ENCODE measurements around the gene EPHB1. TPM values are rescaled to one million over a fixed set of nuclear protein-coding genes. Genes with fewer than 3 reads are reported as not detected.

The EPHB1 gene
- total RNA-seq, 1 experiment from 2014 or later, result 0.73 TPM

DNA sequence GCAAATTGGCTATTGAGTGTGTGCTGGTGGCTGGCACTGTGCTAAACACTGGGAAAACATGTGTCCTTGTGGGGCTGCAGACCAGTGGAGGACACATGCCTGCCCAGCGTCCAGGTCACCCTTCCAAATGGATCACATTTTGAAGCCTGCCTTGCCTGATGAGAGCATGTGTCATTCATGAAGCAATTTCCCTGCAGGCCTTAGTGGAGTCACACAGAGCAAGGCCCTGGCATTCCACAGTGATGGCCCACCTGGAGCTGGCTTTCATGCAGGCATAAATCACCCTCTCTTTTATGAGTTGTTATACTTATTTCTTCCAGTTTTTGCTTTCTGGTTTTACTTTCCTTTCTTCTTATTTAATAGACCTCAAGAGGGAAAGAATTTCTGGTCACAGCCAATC, 219.5 kb downstream of the EPHB1 start:
- intact Hi-C loops (cut with micrococcal nuclease; ENCODE audit: unreplicated experiment), result no loop called here
- H3K27me3 Mint-ChIP-seq (ENCODE audit: unreplicated experiment), result peaks cover 40% of the 10 kb centered on the region
- no peak overlapping the region for H3K4me3 Mint-ChIP-seq (ENCODE audit: low read depth, unreplicated experiment)
- no peak for DNase-seq
- H3K36me3 Mint-ChIP-seq (ENCODE audit: insufficient read depth, unreplicated experiment), result no peaks in the 10 kb centered on the region
- no peaks in the 10 kb centered on the region for H3K4me1 Mint-ChIP-seq (ENCODE audit: low read depth, unreplicated experiment)
- no peaks in the 10 kb centered on the region for H3K9me3 Mint-ChIP-seq (ENCODE audit: low read depth, unreplicated experiment)
- TF ChIP-seq, protein P1, sequence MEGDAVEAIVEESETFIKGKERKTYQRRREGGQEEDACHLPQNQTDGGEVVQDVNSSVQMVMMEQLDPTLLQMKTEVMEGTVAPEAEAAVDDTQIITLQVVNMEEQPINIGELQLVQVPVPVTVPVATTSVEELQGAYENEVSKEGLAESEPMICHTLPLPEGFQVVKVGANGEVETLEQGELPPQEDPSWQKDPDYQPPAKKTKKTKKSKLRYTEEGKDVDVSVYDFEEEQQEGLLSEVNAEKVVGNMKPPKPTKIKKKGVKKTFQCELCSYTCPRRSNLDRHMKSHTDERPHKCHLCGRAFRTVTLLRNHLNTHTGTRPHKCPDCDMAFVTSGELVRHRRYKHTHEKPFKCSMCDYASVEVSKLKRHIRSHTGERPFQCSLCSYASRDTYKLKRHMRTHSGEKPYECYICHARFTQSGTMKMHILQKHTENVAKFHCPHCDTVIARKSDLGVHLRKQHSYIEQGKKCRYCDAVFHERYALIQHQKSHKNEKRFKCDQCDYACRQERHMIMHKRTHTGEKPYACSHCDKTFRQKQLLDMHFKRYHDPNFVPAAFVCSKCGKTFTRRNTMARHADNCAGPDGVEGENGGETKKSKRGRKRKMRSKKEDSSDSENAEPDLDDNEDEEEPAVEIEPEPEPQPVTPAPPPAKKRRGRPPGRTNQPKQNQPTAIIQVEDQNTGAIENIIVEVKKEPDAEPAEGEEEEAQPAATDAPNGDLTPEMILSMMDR (IDR thresholded peaks at IDR 0.05; ENCODE audit: unreplicated experiment), result no peak
- BruUV-seq (replicated peaks), result no TSS peak
- no peak overlapping the region for H3K27ac Mint-ChIP-seq (ENCODE audit: unreplicated experiment)
- CTCF ChIA-PET, result no interaction called here

DNA sequence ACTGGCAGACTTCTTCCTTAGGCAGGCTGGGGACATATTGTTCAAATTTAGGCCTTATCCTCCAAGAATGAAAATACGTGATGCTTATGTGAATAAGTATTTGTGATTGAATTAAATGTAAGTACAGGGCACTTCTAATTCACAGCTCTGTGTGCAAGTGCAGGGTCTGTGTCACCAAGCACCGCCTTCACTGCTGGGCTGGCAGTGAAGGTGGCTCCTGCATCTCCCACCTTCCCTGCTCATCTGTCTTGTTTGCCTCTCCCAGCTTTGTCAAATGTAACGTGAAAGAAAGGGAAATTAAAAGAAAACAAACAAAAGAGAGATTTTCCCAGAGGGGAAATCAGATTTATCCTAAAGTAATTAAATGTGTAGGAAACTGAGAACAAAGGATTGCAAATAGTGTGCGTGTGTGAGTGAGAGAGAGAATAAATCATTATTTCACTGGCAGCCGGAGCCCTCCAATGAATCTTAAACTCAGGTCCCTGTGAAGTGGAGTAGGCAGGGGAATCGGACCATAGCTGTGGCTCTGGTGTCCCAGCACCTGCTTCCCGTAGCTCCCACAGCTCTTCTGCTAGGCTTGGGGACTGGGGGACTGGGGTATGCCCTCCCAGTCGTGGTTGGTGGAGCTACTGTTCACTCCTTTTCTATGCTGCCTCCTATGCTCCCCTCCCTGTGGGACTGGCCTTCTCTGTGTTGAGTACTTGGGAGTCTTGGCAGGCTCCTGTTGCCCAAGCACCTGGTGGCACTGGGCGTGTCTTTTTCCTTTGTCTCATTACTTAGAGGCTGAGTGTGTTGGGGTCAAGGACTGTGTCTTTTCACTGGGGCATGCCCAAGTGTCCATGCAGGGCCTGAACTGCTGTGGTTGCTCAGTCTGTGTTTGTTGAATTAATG, 222.2 kb downstream of the EPHB1 start:
- intact Hi-C loops (cut with micrococcal nuclease; ENCODE audit: unreplicated experiment), result no loop called here
- no peak for DNase-seq
- CTCF ChIA-PET, result interaction anchor here (1.2 kb wide), 1 partner anchor 14 kb away, joined by 4 read pairs; no protein-coding TSS in a partner anchor
- H3K9me3 Mint-ChIP-seq (ENCODE audit: low read depth, unreplicated experiment), result no peaks in the 10 kb centered on the region
- H3K4me3 Mint-ChIP-seq (ENCODE audit: low read depth, unreplicated experiment), result no peak overlapping the region
- TF ChIP-seq, protein P1 (IDR thresholded peaks at IDR 0.05; ENCODE audit: unreplicated experiment), result no peak
- no TSS peak for BruUV-seq (replicated peaks)
- no peaks in the 10 kb centered on the region for H3K36me3 Mint-ChIP-seq (ENCODE audit: insufficient read depth, unreplicated experiment)
- no peaks in the 10 kb centered on the region for H3K4me1 Mint-ChIP-seq (ENCODE audit: low read depth, unreplicated experiment)
- H3K27ac Mint-ChIP-seq (ENCODE audit: unreplicated experiment), result no peak overlapping the region
- H3K27me3 Mint-ChIP-seq (ENCODE audit: unreplicated experiment), result peaks cover 40% of the 10 kb centered on the region

DNA sequence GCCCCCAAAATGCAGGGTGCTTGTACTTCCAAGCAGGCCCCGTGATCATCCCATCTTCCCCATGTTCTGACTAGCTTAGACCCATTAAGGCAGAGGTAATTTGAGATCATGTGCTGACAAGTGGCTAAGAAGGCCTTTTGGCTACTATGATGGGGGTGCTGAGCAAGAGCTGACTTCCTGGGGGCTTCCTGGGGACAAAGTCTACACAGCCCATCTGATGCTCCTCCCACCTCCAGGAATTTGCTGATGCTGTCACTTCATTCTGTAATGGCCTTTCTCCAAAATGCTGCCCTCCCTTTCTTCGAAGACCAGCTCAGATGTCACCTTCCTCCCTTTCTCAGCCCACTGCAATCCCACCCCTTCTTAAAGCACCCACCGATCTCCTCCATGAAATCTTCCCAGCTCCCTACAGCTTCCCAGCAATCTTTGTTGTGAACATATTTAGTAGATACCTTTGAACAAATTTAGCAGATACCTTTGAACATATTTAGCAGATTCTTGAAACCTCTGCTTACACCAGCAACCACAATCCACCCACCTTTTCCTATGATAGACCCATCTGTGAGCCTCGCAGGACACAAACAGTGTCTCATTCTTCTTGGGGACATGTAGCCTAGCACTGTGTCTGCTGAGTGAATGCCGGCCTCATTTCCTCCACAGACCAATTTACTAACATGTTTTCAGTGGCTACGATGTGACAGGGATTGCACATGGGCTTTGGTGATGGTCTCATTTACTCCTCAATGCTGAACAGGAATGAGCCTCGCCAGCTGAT, 223.3 kb downstream of the EPHB1 start:
- no peaks in the 10 kb centered on the region for H3K36me3 Mint-ChIP-seq (ENCODE audit: insufficient read depth, unreplicated experiment)
- no peak overlapping the region for H3K27ac Mint-ChIP-seq (ENCODE audit: unreplicated experiment)
- peaks cover 33% of the 10 kb centered on the region for H3K27me3 Mint-ChIP-seq (ENCODE audit: unreplicated experiment)
- H3K9me3 Mint-ChIP-seq (ENCODE audit: low read depth, unreplicated experiment), result no peaks in the 10 kb centered on the region
- no TSS peak for BruUV-seq (replicated peaks)
- no peaks in the 10 kb centered on the region for H3K4me1 Mint-ChIP-seq (ENCODE audit: low read depth, unreplicated experiment)
- CTCF ChIA-PET, result no interaction called here
- H3K4me3 Mint-ChIP-seq (ENCODE audit: low read depth, unreplicated experiment), result no peak overlapping the region
- no peak for DNase-seq
- TF ChIP-seq, protein P1 (IDR thresholded peaks at IDR 0.05; ENCODE audit: unreplicated experiment), result no peak
- intact Hi-C loops (cut with micrococcal nuclease; ENCODE audit: unreplicated experiment), result no loop called here

DNA sequence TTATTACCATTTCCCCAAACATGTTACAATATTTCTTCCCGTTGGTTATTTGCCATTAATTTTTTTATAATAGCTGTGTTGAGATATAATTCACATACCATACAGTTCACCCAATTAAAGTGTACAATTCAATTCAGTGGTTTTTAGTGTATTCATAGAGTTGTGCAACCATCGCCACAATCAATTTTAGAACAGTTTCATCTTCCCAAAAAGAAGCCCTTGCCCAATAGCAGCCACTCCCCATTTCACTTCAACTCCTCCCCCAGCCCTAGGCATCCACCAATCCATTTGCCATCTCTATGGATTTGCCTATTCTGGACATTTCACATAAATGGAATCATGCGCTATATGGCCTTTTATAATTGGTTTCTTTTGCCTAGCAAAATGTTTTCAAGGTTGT, 225.1 kb downstream of the EPHB1 start:
- Mint-ChIP-seq H3K4me3 (ENCODE audit: low read depth, unreplicated experiment) (no peak overlapping the region), H3K9me3 (ENCODE audit: low read depth, unreplicated experiment) (no peaks in the 10 kb centered on the region), H3K4me1 (ENCODE audit: low read depth, unreplicated experiment) (no peaks in the 10 kb centered on the region), H3K27ac (ENCODE audit: unreplicated experiment) (no peak overlapping the region), H3K27me3 (ENCODE audit: unreplicated experiment) (peaks cover 19% of the 10 kb centered on the region), H3K36me3 (ENCODE audit: insufficient read depth, unreplicated experiment) (no peaks in the 10 kb centered on the region)
- intact Hi-C loops (cut with micrococcal nuclease; ENCODE audit: unreplicated experiment), result no loop called here
- DNase-seq, result no peak
- TF ChIP-seq, protein P1 (IDR thresholded peaks at IDR 0.05; ENCODE audit: unreplicated experiment), result no peak
- no TSS peak for BruUV-seq (replicated peaks)
- CTCF ChIA-PET, result no interaction called here

All from Calu3 (cell line).